ENCODE measurements around the gene PRKCSH. TPM values are rescaled to one million over a fixed set of nuclear protein-coding genes. Genes with fewer than 3 reads are reported as not detected.
"Not testable (repeated sequence)": the region's sequence is repeated elsewhere in the genome, so short reads cannot be mapped to it uniquely, and the experiment has no call there.

The PRKCSH gene
- total RNA-seq, 2 donors from 2014 or later = 308 to 434 TPM

GRCh38 chr19:11473725-11474124 is 38.3 kb downstream of the PRKCSH start:
- no peak overlapping the region for H3K27ac ChIP-seq
- no peak for DNase-seq
- no peaks in the 10 kb centered on the region for H3K27me3 ChIP-seq
- no peaks in the 10 kb centered on the region for H3K36me3 ChIP-seq
- intact Hi-C loops (cut with DNase I) = no loop called here
- TF ChIP-seq CTCF (IDR thresholded peaks at IDR 0.05) = no peak
- no peak overlapping the region for H3K4me3 ChIP-seq
- no peaks in the 10 kb centered on the region for H3K9me3 ChIP-seq
- H3K4me1 ChIP-seq = no peaks in the 10 kb centered on the region
- H3K9ac ChIP-seq (ENCODE audit: low read depth in 2 of 2, low read length in 2 of 2) = no peak overlapping the region

DNA sequence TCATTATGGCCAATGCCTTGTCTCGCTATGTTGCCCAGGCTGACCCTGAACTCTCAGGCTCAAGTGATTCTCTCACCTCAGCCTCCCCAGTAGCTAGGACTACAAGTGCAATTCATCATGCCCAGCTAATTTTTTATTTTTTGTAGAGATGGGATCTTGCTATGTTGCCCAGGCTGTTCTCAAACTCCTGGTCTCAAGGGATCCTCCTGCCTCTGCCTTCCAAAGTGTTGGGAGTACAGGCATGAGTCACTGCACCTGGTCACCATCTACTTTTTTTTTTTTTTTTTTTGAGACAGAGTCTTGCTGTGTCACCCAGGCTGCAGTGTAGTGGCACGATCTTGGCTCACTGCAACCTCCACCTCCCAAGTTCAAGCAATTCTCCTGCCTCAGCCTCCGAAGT is 39.9 kb downstream of the PRKCSH start:
- H3K27me3 ChIP-seq = peaks cover 12% of the 10 kb centered on the region
- H3K4me1 ChIP-seq; H3K36me3 ChIP-seq; H3K9ac ChIP-seq (ENCODE audit: low read depth in 2 of 2, low read length in 2 of 2); DNase-seq; H3K9me3 ChIP-seq; intact Hi-C loops (cut with DNase I); H3K27ac ChIP-seq; H3K4me3 ChIP-seq: not testable (repeated sequence)

- intact Hi-C loops (cut with DNase I) = no loop called here
- H3K4me3 ChIP-seq = no peak overlapping the region
- H3K27ac ChIP-seq = no peak overlapping the region
- no peak for DNase-seq
- peaks cover 17% of the 10 kb centered on the region for H3K27me3 ChIP-seq
- no peak for TF ChIP-seq CTCF (IDR thresholded peaks at IDR 0.05)
- peaks cover 5% of the 10 kb centered on the region for H3K4me1 ChIP-seq
- H3K9me3 ChIP-seq = no peaks in the 10 kb centered on the region
- no peak overlapping the region for H3K9ac ChIP-seq (ENCODE audit: low read depth in 2 of 2, low read length in 2 of 2)
- H3K36me3 ChIP-seq = no peaks in the 10 kb centered on the region
Measured at GRCh38 chr19:11475861-11476260, 40.4 kb downstream of the PRKCSH start.

GRCh38 chr19:11478167-11479089 is 43.0 kb downstream of the PRKCSH start:
- intact Hi-C loops (cut with DNase I) = no loop called here
- no peak overlapping the region for H3K9ac ChIP-seq (ENCODE audit: low read depth in 2 of 2, low read length in 2 of 2)
- TF ChIP-seq CTCF (IDR thresholded peaks at IDR 0.05) = no peak
- H3K27ac ChIP-seq = no peak overlapping the region
- H3K4me1 ChIP-seq = peaks cover 15% of the 10 kb centered on the region
- no peaks in the 10 kb centered on the region for H3K36me3 ChIP-seq
- H3K27me3 ChIP-seq = peaks cover 39% of the 10 kb centered on the region
- H3K4me3 ChIP-seq = no peak overlapping the region
- H3K9me3 ChIP-seq = no peaks in the 10 kb centered on the region
- no peak for DNase-seq

GRCh38 chr19:11479090-11479897 is 43.9 kb downstream of the PRKCSH start:
- no peaks in the 10 kb centered on the region for H3K36me3 ChIP-seq
- peak; percentile 66 for DNase-seq
- intact Hi-C loops (cut with DNase I) = no loop called here
- no peak overlapping the region for H3K9ac ChIP-seq (ENCODE audit: low read depth in 2 of 2, low read length in 2 of 2)
- no peak overlapping the region for H3K27ac ChIP-seq
- H3K4me1 ChIP-seq = peaks cover 15% of the 10 kb centered on the region
- H3K27me3 ChIP-seq = peaks cover 39% of the 10 kb centered on the region
- H3K9me3 ChIP-seq = no peaks in the 10 kb centered on the region
- no peak overlapping the region for H3K4me3 ChIP-seq
- TF ChIP-seq CTCF (IDR thresholded peaks at IDR 0.05) = no peak
